H1 (cell line): ENCODE measurements around the gene CDKL1. TPM values are rescaled to one million over a fixed set of nuclear protein-coding genes. Genes with fewer than 3 reads are reported as not detected.
A peak's percentile ranks its signal among the peaks of the same experiment; 100 is the strongest.

Experiments used
- CBX8 ChIP-seq: fragments of 300-800, 300-1000 bp; sonication (generic); IDR thresholded peaks from 2 replicates; pipeline ENCODE4 v1.7.1; 2016; ENCODE audit warnings: low read depth, low read length, borderline replicate concordance
- CHD7 ChIP-seq: fragments of 300-600 bp; sonication (generic); IDR thresholded peaks from 2 replicates; pipeline ENCODE4 v1.7.1; 2012; ENCODE audit warnings: low read length, moderate library complexity, mild to moderate bottlenecking, inconsistent platforms; ENCODE audit not compliant: insufficient replicate concordance
- CTCF ChIP-seq, 3 experiments: IDR thresholded peaks; 1 replicate in 2 of 3; 2 replicates in 1 of 3; pipeline versions ENCODE4 v1.5.1 to v1.6.1; 2011; ENCODE audit warnings: low read length in 3 of 3, mild to moderate bottlenecking in 3 of 3, inconsistent platforms in 2 of 3, low read depth in 1 of 3, moderate library complexity in 1 of 3; ENCODE audit not compliant: insufficient read depth in 1 of 3; ENCODE audit errors: control extremely low read depth in 1 of 3
- PHF8 ChIP-seq: fragments of 200-600 bp; sonication (generic); conservative IDR thresholded peaks from 2 replicates; pipeline ENCODE4 v1.7.1; 2012; ENCODE audit warnings: low read depth, mild to moderate bottlenecking, inconsistent platforms, low read length, moderate library complexity
- RNF2 ChIP-seq: fragments of 200-900, 300-1000 bp; sonication (generic); IDR thresholded peaks from 2 replicates; pipeline ENCODE4 v1.7.1; 2016; ENCODE audit warnings: borderline replicate concordance, low read depth, mild to moderate bottlenecking, antibody characterized with exemption, low read length; ENCODE audit not compliant: poor library complexity, severe bottlenecking; ENCODE audit errors: missing control alignments
- YY1 ChIP-seq: IDR thresholded peaks from 2 replicates; pipeline ENCODE4 v1.6.1; 2011; ENCODE audit warnings: low read depth, mild to moderate bottlenecking, low read length
- polyA plus RNA-seq, 7 experiments: library from polyadenylated mRNA; depleted of rRNA in 3 of 7; stranded (reverse) in 5 of 7; unstranded in 2 of 7; fragments of >200 nt in 5 of 7; fragments of 200-250 nt in 2 of 7; gene quantifications; 1 replicate in 5 of 7; 2 replicates in 1 of 7; 4 replicates in 1 of 7; pipeline versions ENCODE4 v1.2.1 to v1.2.3, GENCODE V29; 2011 to 2013; ENCODE audit warnings: missing spikeins in 2 of 7, mixed read lengths in 2 of 7
- total RNA-seq: library from RNA; stranded (reverse); fragmentation: NEBNext Ultra II Directional; extraction: Animal tissue kit (Norgen Biotek cat#: 25700); gene quantifications from 2 replicates; pipeline ENCODE4 v1.2.1, GENCODE V29; 2021

Gene CDKL1
- total and polyA plus RNA-seq, 2 of the 8 experiments (the other 6 are each of a cell fraction or from before 2014, with no cell fraction given): 1.2 to 2.2 TPM

GRCh38 chr14:50396631-50397389, at the start of gene CDKL1 (continued):
- no peak for TF ChIP-seq CHD7
- TF ChIP-seq PHF8: peak; percentile 47; the same call in 1 of the 2 replicates
- TF ChIP-seq YY1: peak; percentile 15; the same call in 1 of the 2 replicates
- TF ChIP-seq CTCF (IDR thresholded peaks at IDR 0.05; ENCODE audit: control extremely low read depth in 1 of 3, insufficient read depth in 1 of 3, low read depth in 1 of 3, low read length in 3 of 3): no peak
- no peak for TF ChIP-seq CBX8
- no peak for TF ChIP-seq RNF2
